GM23338 (cell line): Measurements from ENCODE around the gene GNAZ. TPM values are rescaled to one million over a fixed set of nuclear protein-coding genes. Genes with fewer than 3 reads are reported as not detected.

ENCODE experiments used
- ATAC-seq: fragments of 200-7000 bp; cut with Tn5 transposase; 3 replicates; pipeline ENCODE4 v1.9.1; 2020
- DNase-seq: peaks from one replicate; pipeline ENCODE4 v3.0.0-alpha.2; 2015; ENCODE audit warnings: low spot score
- H2AFZ ChIP-seq: fragments of 200-600 bp; sonication (generic); 2 replicates; pipeline ENCODE4 v1.8.0; 2016; ENCODE audit warnings: antibody characterized with exemption, mild to moderate bottlenecking, moderate library complexity
- H3F3A ChIP-seq: fragments of 200-600 bp; sonication (generic); replicated peaks from 2 replicates; pipeline ENCODE4 v1.8.0; 2017; ENCODE audit warnings: antibody characterized with exemption, mixed run types, low read depth
- H3K27ac ChIP-seq: fragments of 200-600 bp; sonication (generic); 2 replicates; pipeline ENCODE4 v1.6.1; 2016; ENCODE audit warnings: low read depth
- H3K27me3 ChIP-seq: fragments of 200-600 bp; sonication (generic); 2 replicates; pipeline ENCODE4 v1.8.0; 2016; ENCODE audit warnings: mild to moderate bottlenecking, mixed run types, moderate library complexity; ENCODE audit not compliant: insufficient read depth
- H3K36me3 ChIP-seq: fragments of 200-600 bp; sonication (generic); 2 replicates; pipeline ENCODE4 v1.8.0; 2016; ENCODE audit warnings: mild to moderate bottlenecking; ENCODE audit not compliant: insufficient read depth
- H3K4me1 ChIP-seq: fragments of 200-600 bp; sonication (generic); 2 replicates; pipeline ENCODE4 v1.8.0; 2016; ENCODE audit warnings: mild to moderate bottlenecking, moderate library complexity; ENCODE audit not compliant: insufficient read depth
- H3K4me2 ChIP-seq: fragments of 200-600 bp; sonication (generic); 2 replicates; pipeline ENCODE4 v1.7.1; 2017; ENCODE audit warnings: mixed run types
- H3K4me3 ChIP-seq: fragments of 200-600 bp; sonication (generic); 2 replicates; pipeline ENCODE4 v1.6.1; 2016; ENCODE audit warnings: mixed run types
- H3K79me2 ChIP-seq: fragments of 200-600 bp; sonication (generic); replicated peaks from 2 replicates; pipeline ENCODE4 v1.8.0; 2017; ENCODE audit warnings: mild to moderate bottlenecking; ENCODE audit not compliant: insufficient read depth
- H3K9me2 ChIP-seq: fragments of 200-600 bp; sonication (generic); 2 replicates; pipeline ENCODE4 v1.8.0; 2017; ENCODE audit not compliant: insufficient read depth
- H4K20me1 ChIP-seq: fragments of 200-600 bp; sonication (generic); replicated peaks from 2 replicates; pipeline ENCODE4 v1.8.0; 2017; ENCODE audit warnings: mild to moderate bottlenecking; ENCODE audit not compliant: insufficient read depth
- H3K27ac Mint-ChIP-seq: 2 replicates; pipeline ENCODE4 v1.8.0; 2020; ENCODE audit warnings: inconsistent platforms, mild to moderate bottlenecking, moderate library complexity, mixed read lengths
- H3K27me3 Mint-ChIP-seq: 3 replicates; pipeline ENCODE4 v1.8.0; 2022; ENCODE audit warnings: low read depth, mild to moderate bottlenecking, moderate library complexity, mixed read lengths, inconsistent platforms; ENCODE audit not compliant: insufficient read depth, poor library complexity
- H3K36me3 Mint-ChIP-seq: 3 replicates; pipeline ENCODE4 v1.8.0; 2021; ENCODE audit warnings: low read depth, mild to moderate bottlenecking, inconsistent platforms, moderate library complexity, mixed read lengths
- H3K4me1 Mint-ChIP-seq: 3 replicates; pipeline ENCODE4 v1.8.0; 2020; ENCODE audit warnings: mild to moderate bottlenecking, inconsistent platforms, mixed read lengths
- H3K4me3 Mint-ChIP-seq: 3 replicates; pipeline ENCODE4 v1.8.0; 2021; ENCODE audit warnings: moderate library complexity, mild to moderate bottlenecking, inconsistent platforms, mixed read lengths
- H3K9me3 Mint-ChIP-seq: 3 replicates; pipeline ENCODE4 v1.8.0; 2020; ENCODE audit warnings: moderate library complexity, mild to moderate bottlenecking, inconsistent platforms, mixed read lengths
- CREB1 ChIP-seq: fragments of 250-450 bp; sonication (Bioruptor Pico); IDR thresholded peaks from 2 replicates; pipeline ENCODE4 v1.5.0; 2020; ENCODE audit warnings: low read depth, mild to moderate bottlenecking, moderate library complexity
- EZH2 ChIP-seq: fragments of 200-600 bp; sonication (generic); IDR thresholded peaks from one replicate; pipeline ENCODE4 v1.8.0; 2017; ENCODE audit warnings: antibody characterized with exemption, mild to moderate bottlenecking, low read depth; ENCODE audit not compliant: unreplicated experiment
- EZH2phosphoT487 ChIP-seq: fragments of 200-600 bp; sonication (generic); IDR thresholded peaks from one replicate; pipeline ENCODE4 v1.8.1; 2018; ENCODE audit warnings: antibody characterized with exemption; ENCODE audit not compliant: unreplicated experiment
- JUNB ChIP-seq: IDR thresholded peaks from one replicate; pipeline ENCODE4 v1.6.1; 2016; ENCODE audit warnings: antibody characterized with exemption; ENCODE audit not compliant: unreplicated experiment
- NANOG ChIP-seq: IDR thresholded peaks from 2 replicates; pipeline ENCODE4 v1.6.1; 2016; ENCODE audit warnings: antibody characterized with exemption, borderline replicate concordance
- POLR2AphosphoS5 ChIP-seq: IDR thresholded peaks from 2 replicates; pipeline ENCODE4 v1.6.1; 2016; ENCODE audit warnings: antibody characterized with exemption, low read depth
- STAT1 ChIP-seq: IDR thresholded peaks from one replicate; pipeline ENCODE4 v1.6.1; 2016; ENCODE audit warnings: antibody characterized with exemption; ENCODE audit not compliant: unreplicated experiment
- ZNF114 ChIP-seq: fragments of 250-450 bp; sonication (Bioruptor Pico); IDR thresholded peaks from 2 replicates; pipeline ENCODE4 v1.5.0; 2020; ENCODE audit warnings: mild to moderate bottlenecking, moderate library complexity
- ZNF331 ChIP-seq: fragments of 250-450 bp; sonication (Bioruptor Pico); IDR thresholded peaks from 2 replicates; pipeline ENCODE4 v1.5.0; 2020; ENCODE audit warnings: low read depth, mild to moderate bottlenecking, moderate library complexity
- polyA plus RNA-seq: library from polyadenylated mRNA; unstranded; fragments of >200 nt; fragmentation: Nextera tagmentation; extraction: Ambion mirVana; gene quantifications from 2 replicates; pipeline ENCODE4 v1.2.1, GENCODE V29; 2016
- total RNA-seq: library from RNA; depleted of rRNA; stranded (reverse); fragments of >200 nt; shearing (Covaris generic); gene quantifications from 2 replicates; pipeline ENCODE4 v1.2.3, GENCODE V29; 2014
- TF ChIP-seq, protein P1 (sequence below): IDR thresholded peaks from one replicate; pipeline ENCODE4 v1.6.1; 2018; ENCODE audit warnings: antibody characterized with exemption; ENCODE audit not compliant: unreplicated experiment
- TF ChIP-seq, protein P2 (sequence below): IDR thresholded peaks from 2 replicates; pipeline ENCODE4 v1.6.1; 2016; ENCODE audit warnings: antibody characterized with exemption
- TF ChIP-seq, protein P3 (sequence below), 2 experiments: fragments of 200-600 bp in 1 of 2; sonication (generic) in 1 of 2; conservative IDR thresholded peaks; 2 replicates each; pipeline versions ENCODE4 v1.5.1 to v1.6.1; 2016 to 2017; ENCODE audit warnings: antibody characterized with exemption in 2 of 2, low read depth in 2 of 2, mild to moderate bottlenecking in 2 of 2, moderate library complexity in 1 of 2
- TF ChIP-seq, protein P4 (sequence below): fragments of 250-450 bp; sonication (Bioruptor Pico); IDR thresholded peaks from 2 replicates; pipeline ENCODE4 v1.5.0; 2020; ENCODE audit warnings: mild to moderate bottlenecking, moderate library complexity

Gene GNAZ
- total and polyA plus RNA-seq, 2 experiments from 2014 or later: 2.9 to 11.1 TPM

DNA sequence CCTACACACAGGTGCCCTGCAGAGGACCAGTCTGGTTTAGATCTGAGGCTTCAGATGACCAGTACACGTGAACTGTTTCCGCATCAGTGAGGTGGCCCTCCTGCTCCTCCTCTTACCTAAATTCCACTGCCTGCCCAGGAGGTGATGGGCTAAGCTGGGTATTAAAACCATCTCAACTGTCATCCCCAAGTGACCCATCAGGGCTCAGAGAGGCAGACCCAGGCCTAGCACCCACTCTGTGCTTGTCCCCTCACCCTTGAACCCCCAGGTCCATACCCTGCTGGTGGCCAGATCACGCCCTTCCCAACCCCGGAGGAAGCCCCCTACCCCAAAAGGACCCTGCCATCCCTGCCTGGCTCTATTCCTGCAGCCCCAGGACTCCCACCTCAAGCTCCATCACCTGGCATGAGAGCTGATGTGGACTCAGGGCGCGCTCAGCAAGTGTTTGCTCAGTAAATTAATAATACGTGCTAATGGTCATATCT, 50.1 kb downstream of the GNAZ start:
- Mint-ChIP-seq H3K27ac (no peak overlapping the region), H3K4me3 (no peak overlapping the region), H3K27me3 (peaks cover 15% of the 10 kb centered on the region), H3K4me1 (peaks cover 7% of the 10 kb centered on the region), H3K36me3 (no peaks in the 10 kb centered on the region), H3K9me3 (no peaks in the 10 kb centered on the region)
- DNase-seq (no peak), ATAC-seq (no peak)
- Histone ChIP-seq H3K27ac (no peak overlapping the region), H4K20me1 (no peaks in the 10 kb centered on the region), H2AFZ (no peak overlapping the region), H3K4me3 (no peak overlapping the region), H3K4me1 (no peaks in the 10 kb centered on the region; the same call in 1 of the 2 replicates), H3K9me2 (no peaks in the 10 kb centered on the region), H3F3A (no peaks in the 10 kb centered on the region), H3K36me3 (no peaks in the 10 kb centered on the region), H3K4me2 (no peak overlapping the region), H3K27me3 (no peaks in the 10 kb centered on the region), H3K79me2 (no peaks in the 10 kb centered on the region)
- TF ChIP-seq, protein P1, sequence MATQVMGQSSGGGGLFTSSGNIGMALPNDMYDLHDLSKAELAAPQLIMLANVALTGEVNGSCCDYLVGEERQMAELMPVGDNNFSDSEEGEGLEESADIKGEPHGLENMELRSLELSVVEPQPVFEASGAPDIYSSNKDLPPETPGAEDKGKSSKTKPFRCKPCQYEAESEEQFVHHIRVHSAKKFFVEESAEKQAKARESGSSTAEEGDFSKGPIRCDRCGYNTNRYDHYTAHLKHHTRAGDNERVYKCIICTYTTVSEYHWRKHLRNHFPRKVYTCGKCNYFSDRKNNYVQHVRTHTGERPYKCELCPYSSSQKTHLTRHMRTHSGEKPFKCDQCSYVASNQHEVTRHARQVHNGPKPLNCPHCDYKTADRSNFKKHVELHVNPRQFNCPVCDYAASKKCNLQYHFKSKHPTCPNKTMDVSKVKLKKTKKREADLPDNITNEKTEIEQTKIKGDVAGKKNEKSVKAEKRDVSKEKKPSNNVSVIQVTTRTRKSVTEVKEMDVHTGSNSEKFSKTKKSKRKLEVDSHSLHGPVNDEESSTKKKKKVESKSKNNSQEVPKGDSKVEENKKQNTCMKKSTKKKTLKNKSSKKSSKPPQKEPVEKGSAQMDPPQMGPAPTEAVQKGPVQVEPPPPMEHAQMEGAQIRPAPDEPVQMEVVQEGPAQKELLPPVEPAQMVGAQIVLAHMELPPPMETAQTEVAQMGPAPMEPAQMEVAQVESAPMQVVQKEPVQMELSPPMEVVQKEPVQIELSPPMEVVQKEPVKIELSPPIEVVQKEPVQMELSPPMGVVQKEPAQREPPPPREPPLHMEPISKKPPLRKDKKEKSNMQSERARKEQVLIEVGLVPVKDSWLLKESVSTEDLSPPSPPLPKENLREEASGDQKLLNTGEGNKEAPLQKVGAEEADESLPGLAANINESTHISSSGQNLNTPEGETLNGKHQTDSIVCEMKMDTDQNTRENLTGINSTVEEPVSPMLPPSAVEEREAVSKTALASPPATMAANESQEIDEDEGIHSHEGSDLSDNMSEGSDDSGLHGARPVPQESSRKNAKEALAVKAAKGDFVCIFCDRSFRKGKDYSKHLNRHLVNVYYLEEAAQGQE: no peak
- TF ChIP-seq EZH2phosphoT487 (no peak), NANOG (no peak), ZNF114 (CRISPR knock-in tag) (no peak), POLR2AphosphoS5 (no peak), STAT1 (no peak), CREB1 (no peak), ZNF331 (CRISPR knock-in tag) (no peak), EZH2 (no peak), JUNB (no peak)
- TF ChIP-seq, protein P2, sequence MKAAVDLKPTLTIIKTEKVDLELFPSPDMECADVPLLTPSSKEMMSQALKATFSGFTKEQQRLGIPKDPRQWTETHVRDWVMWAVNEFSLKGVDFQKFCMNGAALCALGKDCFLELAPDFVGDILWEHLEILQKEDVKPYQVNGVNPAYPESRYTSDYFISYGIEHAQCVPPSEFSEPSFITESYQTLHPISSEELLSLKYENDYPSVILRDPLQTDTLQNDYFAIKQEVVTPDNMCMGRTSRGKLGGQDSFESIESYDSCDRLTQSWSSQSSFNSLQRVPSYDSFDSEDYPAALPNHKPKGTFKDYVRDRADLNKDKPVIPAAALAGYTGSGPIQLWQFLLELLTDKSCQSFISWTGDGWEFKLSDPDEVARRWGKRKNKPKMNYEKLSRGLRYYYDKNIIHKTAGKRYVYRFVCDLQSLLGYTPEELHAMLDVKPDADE: no peak
- TF ChIP-seq, protein P3, sequence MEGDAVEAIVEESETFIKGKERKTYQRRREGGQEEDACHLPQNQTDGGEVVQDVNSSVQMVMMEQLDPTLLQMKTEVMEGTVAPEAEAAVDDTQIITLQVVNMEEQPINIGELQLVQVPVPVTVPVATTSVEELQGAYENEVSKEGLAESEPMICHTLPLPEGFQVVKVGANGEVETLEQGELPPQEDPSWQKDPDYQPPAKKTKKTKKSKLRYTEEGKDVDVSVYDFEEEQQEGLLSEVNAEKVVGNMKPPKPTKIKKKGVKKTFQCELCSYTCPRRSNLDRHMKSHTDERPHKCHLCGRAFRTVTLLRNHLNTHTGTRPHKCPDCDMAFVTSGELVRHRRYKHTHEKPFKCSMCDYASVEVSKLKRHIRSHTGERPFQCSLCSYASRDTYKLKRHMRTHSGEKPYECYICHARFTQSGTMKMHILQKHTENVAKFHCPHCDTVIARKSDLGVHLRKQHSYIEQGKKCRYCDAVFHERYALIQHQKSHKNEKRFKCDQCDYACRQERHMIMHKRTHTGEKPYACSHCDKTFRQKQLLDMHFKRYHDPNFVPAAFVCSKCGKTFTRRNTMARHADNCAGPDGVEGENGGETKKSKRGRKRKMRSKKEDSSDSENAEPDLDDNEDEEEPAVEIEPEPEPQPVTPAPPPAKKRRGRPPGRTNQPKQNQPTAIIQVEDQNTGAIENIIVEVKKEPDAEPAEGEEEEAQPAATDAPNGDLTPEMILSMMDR (conservative IDR thresholded peaks at IDR 0.05; ENCODE audit: low read depth in 2 of 2): no peak
- TF ChIP-seq, protein P4, sequence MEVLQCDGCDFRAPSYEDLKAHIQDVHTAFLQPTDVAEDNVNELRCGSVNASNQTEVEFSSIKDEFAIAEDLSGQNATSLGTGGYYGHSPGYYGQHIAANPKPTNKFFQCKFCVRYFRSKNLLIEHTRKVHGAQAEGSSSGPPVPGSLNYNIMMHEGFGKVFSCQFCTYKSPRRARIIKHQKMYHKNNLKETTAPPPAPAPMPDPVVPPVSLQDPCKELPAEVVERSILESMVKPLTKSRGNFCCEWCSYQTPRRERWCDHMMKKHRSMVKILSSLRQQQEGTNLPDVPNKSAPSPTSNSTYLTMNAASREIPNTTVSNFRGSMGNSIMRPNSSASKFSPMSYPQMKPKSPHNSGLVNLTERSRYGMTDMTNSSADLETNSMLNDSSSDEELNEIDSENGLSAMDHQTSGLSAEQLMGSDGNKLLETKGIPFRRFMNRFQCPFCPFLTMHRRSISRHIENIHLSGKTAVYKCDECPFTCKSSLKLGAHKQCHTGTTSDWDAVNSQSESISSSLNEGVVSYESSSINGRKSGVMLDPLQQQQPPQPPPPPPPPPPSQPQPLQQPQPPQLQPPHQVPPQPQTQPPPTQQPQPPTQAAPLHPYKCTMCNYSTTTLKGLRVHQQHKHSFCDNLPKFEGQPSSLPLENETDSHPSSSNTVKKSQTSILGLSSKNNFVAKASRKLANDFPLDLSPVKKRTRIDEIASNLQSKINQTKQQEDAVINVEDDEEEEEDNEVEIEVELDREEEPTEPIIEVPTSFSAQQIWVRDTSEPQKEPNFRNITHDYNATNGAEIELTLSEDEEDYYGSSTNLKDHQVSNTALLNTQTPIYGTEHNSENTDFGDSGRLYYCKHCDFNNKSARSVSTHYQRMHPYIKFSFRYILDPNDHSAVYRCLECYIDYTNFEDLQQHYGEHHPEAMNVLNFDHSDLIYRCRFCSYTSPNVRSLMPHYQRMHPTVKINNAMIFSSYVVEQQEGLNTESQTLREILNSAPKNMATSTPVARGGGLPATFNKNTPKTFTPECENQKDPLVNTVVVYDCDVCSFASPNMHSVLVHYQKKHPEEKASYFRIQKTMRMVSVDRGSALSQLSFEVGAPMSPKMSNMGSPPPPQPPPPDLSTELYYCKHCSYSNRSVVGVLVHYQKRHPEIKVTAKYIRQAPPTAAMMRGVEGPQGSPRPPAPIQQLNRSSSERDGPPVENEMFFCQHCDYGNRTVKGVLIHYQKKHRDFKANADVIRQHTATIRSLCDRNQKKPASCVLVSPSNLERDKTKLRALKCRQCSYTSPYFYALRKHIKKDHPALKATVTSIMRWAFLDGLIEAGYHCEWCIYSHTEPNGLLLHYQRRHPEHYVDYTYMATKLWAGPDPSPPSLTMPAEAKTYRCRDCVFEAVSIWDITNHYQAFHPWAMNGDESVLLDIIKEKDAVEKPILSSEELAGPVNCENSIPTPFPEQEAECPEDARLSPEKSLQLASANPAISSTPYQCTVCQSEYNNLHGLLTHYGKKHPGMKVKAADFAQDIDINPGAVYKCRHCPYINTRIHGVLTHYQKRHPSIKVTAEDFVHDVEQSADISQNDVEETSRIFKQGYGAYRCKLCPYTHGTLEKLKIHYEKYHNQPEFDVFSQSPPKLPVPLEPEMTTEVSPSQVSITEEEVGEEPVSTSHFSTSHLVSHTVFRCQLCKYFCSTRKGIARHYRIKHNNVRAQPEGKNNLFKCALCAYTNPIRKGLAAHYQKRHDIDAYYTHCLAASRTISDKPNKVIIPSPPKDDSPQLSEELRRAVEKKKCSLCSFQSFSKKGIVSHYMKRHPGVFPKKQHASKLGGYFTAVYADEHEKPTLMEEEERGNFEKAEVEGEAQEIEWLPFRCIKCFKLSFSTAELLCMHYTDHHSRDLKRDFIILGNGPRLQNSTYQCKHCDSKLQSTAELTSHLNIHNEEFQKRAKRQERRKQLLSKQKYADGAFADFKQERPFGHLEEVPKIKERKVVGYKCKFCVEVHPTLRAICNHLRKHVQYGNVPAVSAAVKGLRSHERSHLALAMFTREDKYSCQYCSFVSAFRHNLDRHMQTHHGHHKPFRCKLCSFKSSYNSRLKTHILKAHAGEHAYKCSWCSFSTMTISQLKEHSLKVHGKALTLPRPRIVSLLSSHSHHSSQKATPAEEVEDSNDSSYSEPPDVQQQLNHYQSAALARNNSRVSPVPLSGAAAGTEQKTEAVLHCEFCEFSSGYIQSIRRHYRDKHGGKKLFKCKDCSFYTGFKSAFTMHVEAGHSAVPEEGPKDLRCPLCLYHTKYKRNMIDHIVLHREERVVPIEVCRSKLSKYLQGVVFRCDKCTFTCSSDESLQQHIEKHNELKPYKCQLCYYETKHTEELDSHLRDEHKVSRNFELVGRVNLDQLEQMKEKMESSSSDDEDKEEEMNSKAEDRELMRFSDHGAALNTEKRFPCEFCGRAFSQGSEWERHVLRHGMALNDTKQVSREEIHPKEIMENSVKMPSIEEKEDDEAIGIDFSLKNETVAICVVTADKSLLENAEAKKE (CRISPR knock-in tag): no peak
